Activated naive CD4-positive, alpha-beta T cell treated with anti-CD3 and anti-CD28 coated beads, Interleukin-2, amount 10 ng/mL, durations not matched to agents 5 hours and 36 hours (primary cell): ENCODE results near the gene USP14. TPM values are rescaled to one million over a fixed set of nuclear protein-coding genes. Genes with fewer than 3 reads are reported as not detected.

Source experiments
- microRNA-seq: library from miRNA; unstranded; fragments of <30 nt; microRNA quantifications from one replicate; pipeline ENCODE4 v1.2.0, GENCODE V29; 2022; ENCODE audit warnings: borderline microRNAs expressed, borderline replicate concordance
- total RNA-seq, 2 experiments: library from RNA; stranded (reverse); gene quantifications; one replicate each; pipeline ENCODE4 v1.2.3, GENCODE V29; 2021

USP14 gene
- 10 to 100 TPM; 53.1 to 56.4 TPM for total RNA-seq

DNA sequence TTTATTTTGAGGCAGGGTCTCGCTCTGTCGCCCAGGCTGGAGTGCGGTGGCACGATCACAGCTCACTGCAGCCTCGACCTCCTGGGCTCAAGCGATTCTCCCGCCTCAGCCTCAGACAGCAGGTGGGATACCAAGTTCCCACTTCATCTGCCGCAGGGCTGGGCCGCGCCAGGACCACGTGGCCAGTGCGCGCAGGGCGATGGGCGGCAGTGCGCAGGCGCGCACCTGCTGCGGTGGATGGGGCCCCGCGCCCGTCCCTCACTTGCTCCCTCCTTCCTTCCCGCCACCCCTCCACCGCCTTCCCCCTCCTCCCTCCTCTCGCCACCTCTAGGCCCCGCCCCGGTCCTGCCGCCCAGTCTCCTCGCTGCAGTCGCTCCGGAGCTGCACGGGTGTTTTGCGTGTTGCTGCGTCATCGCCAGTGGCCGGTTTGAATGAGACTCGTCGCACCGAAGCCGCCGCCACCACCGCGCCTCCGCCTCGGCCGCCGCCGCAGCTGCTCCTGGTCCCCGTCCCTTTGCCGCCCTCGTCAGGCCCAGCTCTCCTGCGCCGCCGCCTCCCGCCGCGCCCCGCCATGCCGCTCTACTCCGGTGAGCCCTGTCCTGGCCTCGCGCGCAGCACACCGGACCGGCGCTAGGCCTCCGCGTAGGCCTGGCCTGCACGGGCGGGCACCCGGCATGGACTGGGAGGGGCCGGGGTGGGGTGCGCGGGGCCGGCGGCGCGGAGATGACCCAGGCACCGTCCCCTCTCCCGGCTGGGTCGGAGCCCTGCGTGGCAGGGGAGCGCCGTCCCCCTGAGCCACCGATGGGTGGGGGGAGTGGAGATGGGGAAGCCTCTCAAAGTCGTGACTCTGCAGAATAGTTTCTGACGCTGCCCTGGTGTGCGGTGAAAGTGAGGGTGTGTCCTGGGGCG lies at the start of gene USP14:
Gene USP14, plus strand, starts transcription at position 430 of the 909 bp plus-strand sequence. Its CDS starts 142 bp downstream, at position 572.

Small RNA genes lying within 50 kb of the gene (microRNA-seq; reads per million reads assigned to microRNA genes)
- gene MIR8078 = not detected

Other genes starting within 250 kb of the USP14 start
- not detected for gene TUBB8B, start 108.9 kb upstream of the USP14 start, total RNA-seq
- 10 to 100 TPM; 44.3 to 46.4 TPM for gene THOC1, start 109.5 kb downstream of the USP14 start, total RNA-seq